Fibroblast of lung (primary cell): ENCODE results near the gene ISG15. TPM values are rescaled to one million over a fixed set of nuclear protein-coding genes. Genes with fewer than 3 reads are reported as not detected.

Experiments used
- DNase-seq, 2 donors: peaks; one replicate each; pipeline versions ENCODE4 v3.0.0 to v3.0.0-alpha.2; 2010; ENCODE audit warnings: low read depth in 2 of 2
- H2AFZ ChIP-seq: 2 replicates; pipeline ENCODE4 v1.5.1; 2012; ENCODE audit warnings: low read length, control low read depth, inconsistent platforms
- H3K27ac ChIP-seq: 2 replicates; pipeline ENCODE4 v1.5.1; 2011; ENCODE audit warnings: low read length, control low read depth; ENCODE audit not compliant: insufficient read depth
- H3K27me3 ChIP-seq: 2 replicates; pipeline ENCODE4 v1.5.1; 2011; ENCODE audit warnings: mild to moderate bottlenecking, low read length; ENCODE audit not compliant: control insufficient read depth, insufficient read depth
- H3K36me3 ChIP-seq: 2 replicates; pipeline ENCODE4 v1.5.1; 2011; ENCODE audit warnings: low read length; ENCODE audit not compliant: control insufficient read depth, insufficient read depth
- H3K4me1 ChIP-seq: 2 replicates; pipeline ENCODE4 v1.5.1; 2011; ENCODE audit warnings: low read length; ENCODE audit not compliant: control insufficient read depth, insufficient read depth; ENCODE audit errors: extremely low read depth
- H3K4me2 ChIP-seq: 2 replicates; pipeline ENCODE4 v1.5.1; 2011; ENCODE audit warnings: low read length, control low read depth; ENCODE audit not compliant: insufficient read depth; ENCODE audit errors: extremely low read depth
- H3K4me3 ChIP-seq, 4 experiments: fragments of 200-600 bp in 1 of 4; sonication (generic) in 1 of 4; replicated peaks in 1 of 4; 2 replicates each; pipeline ENCODE4 v1.5.1; 2011 to 2016; ENCODE audit warnings: low read length in 4 of 4, low read depth in 3 of 4, mild to moderate bottlenecking in 3 of 4, control low read depth in 2 of 4, inconsistent platforms in 1 of 4, mixed read lengths in 1 of 4; ENCODE audit not compliant: insufficient read depth in 1 of 4; ENCODE audit errors: control extremely low read depth in 1 of 4
- H3K79me2 ChIP-seq: 2 replicates; pipeline ENCODE4 v1.5.1; 2012; ENCODE audit warnings: mild to moderate bottlenecking, low read length, inconsistent platforms; ENCODE audit not compliant: control insufficient read depth, insufficient read depth
- H3K9ac ChIP-seq: 2 replicates; pipeline ENCODE4 v1.5.1; 2011; ENCODE audit warnings: mild to moderate bottlenecking, low read length, control low read depth; ENCODE audit not compliant: insufficient read depth
- H3K9me3 ChIP-seq: 2 replicates; pipeline ENCODE4 v1.5.1; 2012; ENCODE audit warnings: low read depth, low read length; ENCODE audit not compliant: control insufficient read depth, insufficient read depth
- H4K20me1 ChIP-seq: 2 replicates; pipeline ENCODE4 v1.5.1; 2011; ENCODE audit warnings: low read length; ENCODE audit not compliant: control insufficient read depth, insufficient read depth; ENCODE audit errors: extremely low read depth
- CTCF ChIP-seq, 2 donors: IDR thresholded peaks in 1 of 2; conservative IDR thresholded peaks in 1 of 2; 1 replicate in 1 of 2; 2 replicates in 1 of 2; pipeline ENCODE4 v1.5.1; 2011 to 2012; ENCODE audit warnings: low read length in 2 of 2, control low read depth in 1 of 2, inconsistent platforms in 1 of 2, low read depth in 1 of 2, mild to moderate bottlenecking in 1 of 2
- EZH2 ChIP-seq: IDR thresholded peaks from 2 replicates; pipeline ENCODE4 v1.5.1; 2012; ENCODE audit warnings: low read length, control low read depth, mild to moderate bottlenecking; ENCODE audit errors: missing control alignments
- polyA plus RNA-seq, 2 donors: library from polyadenylated mRNA; depleted of rRNA in 1 of 2; stranded (reverse) in 1 of 2; unstranded in 1 of 2; fragments of >200 nt; gene quantifications; 2 replicates each; pipeline ENCODE4 v1.2.1, GENCODE V29; 2011 to 2012; ENCODE audit warnings: missing spikeins in 1 of 2
- total RNA-seq: library from RNA; depleted of rRNA; stranded (reverse); fragments of >200 nt; gene quantifications from 2 replicates; pipeline ENCODE4 v1.2.1, GENCODE V29; 2014

Gene ISG15
- total and polyA plus RNA-seq, 2 donors (not counting 1 experiment from before 2014, with no cell fraction given) = 24.2 to 93.3 TPM

DNA sequence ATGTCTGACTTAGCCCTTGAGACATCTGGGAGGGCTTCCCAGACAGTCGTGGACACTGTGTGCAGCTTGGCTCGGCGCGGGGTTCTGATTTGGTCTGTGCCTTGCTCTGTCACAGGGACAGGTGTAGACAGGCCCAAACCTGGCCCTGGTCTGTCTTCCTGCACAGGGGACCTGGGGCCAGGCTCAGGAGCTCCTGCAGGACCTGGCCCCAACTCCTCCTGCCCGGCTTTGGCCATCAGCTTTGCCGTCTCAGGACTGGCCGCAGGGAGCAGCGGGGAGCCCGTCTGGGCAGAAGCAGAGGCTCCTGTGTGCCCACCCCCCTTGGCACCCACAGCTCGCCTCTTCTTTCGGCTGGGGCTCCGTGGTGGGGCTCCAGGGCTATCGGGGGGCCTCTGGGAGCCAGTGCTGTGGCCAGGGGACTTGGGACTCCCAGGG is 33.1 kb upstream of the ISG15 start:
- no peak for TF ChIP-seq CTCF (conservative IDR thresholded peaks at IDR 0.05 in 1 of 2, IDR thresholded peaks at IDR 0.05 in 1 of 2; ENCODE audit: low read depth in 1 of 2, low read length in 2 of 2)
- no peaks in the 10 kb centered on the region for H3K36me3 ChIP-seq
- DNase-seq = no peak
- no peak overlapping the region for H3K9ac ChIP-seq
- H2AFZ ChIP-seq = no peak overlapping the region
- no peak overlapping the region for H3K4me2 ChIP-seq
- peaks cover 4% of the 10 kb centered on the region for H3K27me3 ChIP-seq
- no peak overlapping the region for H3K4me3 ChIP-seq
- H3K27ac ChIP-seq = no peak overlapping the region
- H4K20me1 ChIP-seq = no peaks in the 10 kb centered on the region
- no peaks in the 10 kb centered on the region for H3K9me3 ChIP-seq
- no peaks in the 10 kb centered on the region for H3K79me2 ChIP-seq
- no peaks in the 10 kb centered on the region for H3K4me1 ChIP-seq

- TF ChIP-seq EZH2 (no peak), CTCF (conservative IDR thresholded peaks at IDR 0.05 in 1 of 2, IDR thresholded peaks at IDR 0.05 in 1 of 2; ENCODE audit: low read depth in 1 of 2, low read length in 2 of 2) (no peak)
- no peak overlapping the region for H3K27ac ChIP-seq
- no peaks in the 10 kb centered on the region for H3K4me1 ChIP-seq
- H4K20me1 ChIP-seq = no peaks in the 10 kb centered on the region
- H2AFZ ChIP-seq = no peak overlapping the region
- H3K9ac ChIP-seq = no peak overlapping the region
- no peaks in the 10 kb centered on the region for H3K9me3 ChIP-seq
- no peaks in the 10 kb centered on the region for H3K79me2 ChIP-seq
- DNase-seq = no peak
- H3K27me3 ChIP-seq = peaks cover 6% of the 10 kb centered on the region
- no peak overlapping the region for H3K4me3 ChIP-seq
- H3K36me3 ChIP-seq = no peaks in the 10 kb centered on the region
- no peak overlapping the region for H3K4me2 ChIP-seq
Measured at GRCh38 chr1:980602-981395, 32.5 kb upstream of the ISG15 start.

GRCh38 chr1:981491-981954 is 31.8 kb upstream of the ISG15 start:
- H3K9me3 ChIP-seq = no peaks in the 10 kb centered on the region

More at GRCh38 chr1:981491-981954, 31.8 kb upstream of the ISG15 start:
- Histone ChIP-seq H3K4me3 (no peak overlapping the region), H3K27me3 (peaks cover 6% of the 10 kb centered on the region), H3K36me3 (no peaks in the 10 kb centered on the region), H3K4me2 (no peak overlapping the region), H3K4me1 (no peaks in the 10 kb centered on the region), H4K20me1 (no peaks in the 10 kb centered on the region), H3K27ac (no peak overlapping the region), H3K9ac (no peak overlapping the region), H3K79me2 (no peaks in the 10 kb centered on the region), H2AFZ (no peak overlapping the region)
- TF ChIP-seq EZH2 (no peak), CTCF (conservative IDR thresholded peaks at IDR 0.05 in 1 of 2, IDR thresholded peaks at IDR 0.05 in 1 of 2; ENCODE audit: low read depth in 1 of 2, low read length in 2 of 2) (no peak)
- DNase-seq = no peak
